SK-N-SH (cell line): ENCODE data around the gene RND3. TPM values are rescaled to one million over a fixed set of nuclear protein-coding genes. Genes with fewer than 3 reads are reported as not detected.

Experiments used
- CTCF ChIA-PET: fragments of 300-600, 350-600 bp; formaldehyde crosslinking; extraction: SDS; loops from one replicate; lab custom pipeline; 2021; lab: Yijun Ruan, JAX
- POLR2A ChIA-PET: fragments of 350-600 bp; sonication (Branson Sonifier 250); formaldehyde crosslinking; extraction: SDS; loops from one replicate; lab custom pipeline; 2020; ENCODE audit warnings: antibody characterized with exemption, inconsistent platforms; lab: Yijun Ruan, JAX
- DNase-seq: peaks from one replicate; pipeline ENCODE4 v3.0.0; 2012
- H2AFZ ChIP-seq: fragments of 200-600 bp; sonication (generic); 2 replicates; pipeline ENCODE4 v1.8.1; 2016; ENCODE audit warnings: antibody characterized with exemption, mild to moderate bottlenecking, low read depth
- H3F3A ChIP-seq: fragments of 200-600 bp; sonication (generic); replicated peaks from 2 replicates; pipeline ENCODE3; 2016; ENCODE audit warnings: antibody characterized with exemption, mild to moderate bottlenecking; ENCODE audit not compliant: insufficient read depth
- H3K27ac ChIP-seq, 2 experiments: fragments of 200-500 bp in 1 of 2; fragments of 200-600 bp in 1 of 2; sonication (Bioruptor generic) in 1 of 2; sonication (generic), shearing (Covaris generic) in 1 of 2; 2 replicates each; pipeline versions ENCODE4 v1.5.1 to v1.6.1; 2014 to 2016; ENCODE audit warnings: low read depth in 2 of 2, inconsistent platforms in 1 of 2, low read length in 1 of 2, mild to moderate bottlenecking in 1 of 2, mixed read lengths in 1 of 2
- H3K27me3 ChIP-seq: fragments of 200-600 bp; sonication (generic), shearing (Covaris generic); 2 replicates; pipeline ENCODE4 v1.6.1; 2016; ENCODE audit warnings: mixed run types; ENCODE audit not compliant: insufficient read depth
- H3K36me3 ChIP-seq, 2 experiments: fragments of 200-500 bp in 1 of 2; fragments of 200-600 bp in 1 of 2; sonication (Bioruptor generic) in 1 of 2; sonication (generic) in 1 of 2; replicated peaks in 1 of 2; 2 replicates each; pipeline versions ENCODE3 to v1.5.1; 2014 to 2016; ENCODE audit warnings: low read length in 1 of 2, mild to moderate bottlenecking in 1 of 2; ENCODE audit not compliant: insufficient read depth in 2 of 2, control insufficient read depth in 1 of 2
- H3K4me1 ChIP-seq, 2 experiments: fragments of 200-500 bp in 1 of 2; fragments of 200-600 bp in 1 of 2; sonication (Bioruptor generic) in 1 of 2; sonication (generic), shearing (Covaris generic) in 1 of 2; 2 replicates each; pipeline versions ENCODE4 v1.5.1 to v1.6.1; 2014 to 2016; ENCODE audit warnings: low read depth in 1 of 2, low read length in 1 of 2, mixed run types in 1 of 2; ENCODE audit not compliant: insufficient read depth in 2 of 2, control insufficient read depth in 1 of 2
- H3K4me2 ChIP-seq: fragments of 200-600 bp; sonication (generic), shearing (Covaris generic); 2 replicates; pipeline ENCODE4 v1.6.1; 2017; ENCODE audit warnings: mixed run types
- H3K4me3 ChIP-seq, 2 experiments: fragments of 200-500 bp in 1 of 2; fragments of 200-600 bp in 1 of 2; sonication (Bioruptor generic) in 1 of 2; sonication (generic), shearing (Covaris generic) in 1 of 2; 2 replicates each; pipeline versions ENCODE4 v1.5.1 to v1.8.1; 2014 to 2016; ENCODE audit warnings: low read depth in 2 of 2, inconsistent platforms in 1 of 2, low read length in 1 of 2, mild to moderate bottlenecking in 1 of 2, mixed read lengths in 1 of 2, moderate library complexity in 1 of 2
- H3K79me2 ChIP-seq: fragments of 200-600 bp; sonication (generic); 2 replicates; pipeline ENCODE4 v1.8.1; 2017; ENCODE audit warnings: mild to moderate bottlenecking; ENCODE audit not compliant: insufficient read depth
- H3K9ac ChIP-seq: fragments of 200-600 bp; sonication (generic); 2 replicates; pipeline ENCODE4 v1.6.1; 2017; ENCODE audit warnings: mixed run types
- H3K9me2 ChIP-seq: fragments of 200-600 bp; sonication (generic); 2 replicates; pipeline ENCODE4 v1.6.1; 2017; ENCODE audit warnings: mixed run types
- H3K9me3 ChIP-seq: fragments of 200-600 bp; sonication (generic); 2 replicates; pipeline ENCODE4 v1.6.1; 2017; ENCODE audit warnings: mixed run types, mild to moderate bottlenecking, moderate library complexity
- H4K20me1 ChIP-seq: fragments of 200-600 bp; sonication (generic); 2 replicates; pipeline ENCODE4 v1.6.1; 2017; ENCODE audit warnings: mild to moderate bottlenecking, mixed run types; ENCODE audit not compliant: insufficient read depth
- CHD2 ChIP-seq: fragments of 150-350 bp; IDR thresholded peaks from 2 replicates; pipeline ENCODE4 v1.6.1; 2018; ENCODE audit warnings: low read length; ENCODE audit not compliant: partially characterized antibody
- ELF1 ChIP-seq: IDR thresholded peaks from 2 replicates; pipeline ENCODE4 v1.4.0; 2012
- EP300 ChIP-seq, 2 experiments: IDR thresholded peaks; 2 replicates each; pipeline versions ENCODE4 v1.4.0 to v1.6.1; 2012; ENCODE audit warnings: borderline replicate concordance in 1 of 2, low read depth in 1 of 2, low read length in 1 of 2
- FOSL2 ChIP-seq: IDR thresholded peaks from 2 replicates; pipeline ENCODE4 v1.4.0; 2012; ENCODE audit warnings: low read depth, mild to moderate bottlenecking, moderate library complexity, borderline replicate concordance
- JUND ChIP-seq: IDR thresholded peaks from 2 replicates; pipeline ENCODE4 v1.4.0; 2012
- MEF2A ChIP-seq: IDR thresholded peaks from 2 replicates; pipeline ENCODE4 v1.4.0; 2012; ENCODE audit warnings: low read depth, borderline replicate concordance
- MXI1 ChIP-seq: IDR thresholded peaks from 2 replicates; pipeline ENCODE4 v1.6.1; 2012; ENCODE audit warnings: mild to moderate bottlenecking, low read depth, low read length, improper control_type of control experiment
- NFIC ChIP-seq: IDR thresholded peaks from 2 replicates; pipeline ENCODE4 v1.4.0; 2012; ENCODE audit warnings: borderline replicate concordance
- RAD21 ChIP-seq: IDR thresholded peaks from 2 replicates; pipeline ENCODE4 v1.6.1; 2012; ENCODE audit warnings: mild to moderate bottlenecking, low read length
- RFX5 ChIP-seq: IDR thresholded peaks from 2 replicates; pipeline ENCODE4 v1.6.1; 2012; ENCODE audit warnings: mild to moderate bottlenecking, improper control_type of control experiment, low read length
- RXRA ChIP-seq: IDR thresholded peaks from 2 replicates; pipeline ENCODE4 v1.4.0; 2012; ENCODE audit warnings: low read depth, mild to moderate bottlenecking, borderline replicate concordance
- TCF12 ChIP-seq: IDR thresholded peaks from 2 replicates; pipeline ENCODE4 v1.4.0; 2012
- TEAD4 ChIP-seq: IDR thresholded peaks from 2 replicates; pipeline ENCODE4 v1.4.0; 2012; ENCODE audit warnings: mild to moderate bottlenecking, borderline replicate concordance; ENCODE audit not compliant: insufficient read depth
- WGBS: methylation state at CpG from one replicate; pipeline ENCODE4 v1.1.6; 2017; ENCODE audit warnings: low lambda C conversion rate; 5-methylcytosine and 5-hydroxymethylcytosine counted together
- polyA plus RNA-seq, 3 experiments: library from polyadenylated mRNA; depleted of rRNA; stranded (reverse); fragments of >200 nt; gene quantifications; 2 replicates each; pipeline ENCODE4 v1.2.3, GENCODE V29; 2012
- TF ChIP-seq, protein P1 (sequence below): fragments of 150-350 bp; IDR thresholded peaks from 2 replicates; pipeline ENCODE4 v1.6.1; 2017; ENCODE audit warnings: antibody characterized with exemption, low read length, low read depth, borderline replicate concordance
- TF ChIP-seq, protein P2 (sequence below): IDR thresholded peaks from 2 replicates; pipeline ENCODE4 v1.4.0; 2012; ENCODE audit warnings: low read depth
- TF ChIP-seq, protein P3 (sequence below): IDR thresholded peaks from 2 replicates; pipeline ENCODE4 v1.6.1; 2012; ENCODE audit warnings: mild to moderate bottlenecking, low read depth, low read length, moderate library complexity
- TF ChIP-seq, protein P4 (sequence below): IDR thresholded peaks from 2 replicates; pipeline ENCODE4; 2012

RND3 gene
- polyA plus RNA-seq, 1 of the 3 experiments (the other 2 are of a cell fraction): 49.7 TPM

DNA sequence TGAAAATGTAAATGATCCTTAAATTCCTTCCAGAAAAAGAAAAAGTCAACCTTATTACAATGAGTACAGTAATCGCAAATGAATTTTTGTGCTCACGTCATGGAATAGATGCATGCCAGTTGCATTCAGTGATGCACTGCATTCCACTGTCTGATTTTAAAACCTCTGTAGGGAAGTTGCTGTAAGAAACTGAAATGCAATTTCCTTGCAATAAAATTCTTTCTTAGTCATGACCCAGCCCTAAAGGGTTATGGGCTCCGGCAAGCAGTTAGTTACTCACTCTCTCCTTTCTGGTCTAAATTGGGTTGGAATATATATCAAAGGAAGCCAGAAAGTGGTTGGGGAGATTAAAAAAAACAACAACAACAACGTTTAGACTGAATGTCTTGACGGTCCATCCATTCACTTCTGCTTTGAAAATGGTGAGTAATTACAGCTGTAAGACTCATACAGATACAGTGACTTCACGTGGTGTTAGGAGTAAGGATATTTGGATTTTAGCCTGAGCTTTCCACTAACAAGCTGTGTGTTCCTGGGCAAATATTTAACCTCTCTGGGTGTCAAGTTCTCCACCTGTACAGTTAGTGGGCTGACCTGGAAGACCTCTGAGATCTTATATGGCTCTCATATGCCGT is 8.6 kb upstream of the RND3 start:
- H3K36me3 ChIP-seq: no peaks in the 10 kb centered on the region
- H3F3A ChIP-seq: peaks cover 24% of the 10 kb centered on the region
- H2AFZ ChIP-seq: peak overlapping the region; percentile 57; the same call in 1 of the 2 replicates
- H3K79me2 ChIP-seq: no peaks in the 10 kb centered on the region
- H3K9me2 ChIP-seq: no peaks in the 10 kb centered on the region
- TF ChIP-seq EP300 (IDR thresholded peaks at IDR 0.05; ENCODE audit: borderline replicate concordance in 1 of 2, low read depth in 1 of 2, low read length in 1 of 2) (peak in 1 of 2 experiments; percentile 71; a peak in 1 of 4 replicates), FOSL2 (peak; percentile 54; the same call in 1 of the 2 replicates), RFX5 (no peak), RXRA (peak; percentile 46; the same call in 1 of the 2 replicates), MXI1 (no peak), CHD2 (no peak), NFIC (peak; percentile 22; the same call in 1 of the 2 replicates), ELF1 (no peak), RAD21 (no peak), TEAD4 (peak; percentile 71; the same call in 1 of the 2 replicates), JUND (peak; percentile 61), TCF12 (peak; percentile 63), MEF2A (0 out of 2 replicates have a peak, but pooled peaks have one; percentile 39)
- TF ChIP-seq, protein P1, sequence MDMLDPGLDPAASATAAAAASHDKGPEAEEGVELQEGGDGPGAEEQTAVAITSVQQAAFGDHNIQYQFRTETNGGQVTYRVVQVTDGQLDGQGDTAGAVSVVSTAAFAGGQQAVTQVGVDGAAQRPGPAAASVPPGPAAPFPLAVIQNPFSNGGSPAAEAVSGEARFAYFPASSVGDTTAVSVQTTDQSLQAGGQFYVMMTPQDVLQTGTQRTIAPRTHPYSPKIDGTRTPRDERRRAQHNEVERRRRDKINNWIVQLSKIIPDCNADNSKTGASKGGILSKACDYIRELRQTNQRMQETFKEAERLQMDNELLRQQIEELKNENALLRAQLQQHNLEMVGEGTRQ: no peak
- TF ChIP-seq, protein P2, sequence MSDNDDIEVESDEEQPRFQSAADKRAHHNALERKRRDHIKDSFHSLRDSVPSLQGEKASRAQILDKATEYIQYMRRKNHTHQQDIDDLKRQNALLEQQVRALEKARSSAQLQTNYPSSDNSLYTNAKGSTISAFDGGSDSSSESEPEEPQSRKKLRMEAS: no peak
- TF ChIP-seq, protein P3, sequence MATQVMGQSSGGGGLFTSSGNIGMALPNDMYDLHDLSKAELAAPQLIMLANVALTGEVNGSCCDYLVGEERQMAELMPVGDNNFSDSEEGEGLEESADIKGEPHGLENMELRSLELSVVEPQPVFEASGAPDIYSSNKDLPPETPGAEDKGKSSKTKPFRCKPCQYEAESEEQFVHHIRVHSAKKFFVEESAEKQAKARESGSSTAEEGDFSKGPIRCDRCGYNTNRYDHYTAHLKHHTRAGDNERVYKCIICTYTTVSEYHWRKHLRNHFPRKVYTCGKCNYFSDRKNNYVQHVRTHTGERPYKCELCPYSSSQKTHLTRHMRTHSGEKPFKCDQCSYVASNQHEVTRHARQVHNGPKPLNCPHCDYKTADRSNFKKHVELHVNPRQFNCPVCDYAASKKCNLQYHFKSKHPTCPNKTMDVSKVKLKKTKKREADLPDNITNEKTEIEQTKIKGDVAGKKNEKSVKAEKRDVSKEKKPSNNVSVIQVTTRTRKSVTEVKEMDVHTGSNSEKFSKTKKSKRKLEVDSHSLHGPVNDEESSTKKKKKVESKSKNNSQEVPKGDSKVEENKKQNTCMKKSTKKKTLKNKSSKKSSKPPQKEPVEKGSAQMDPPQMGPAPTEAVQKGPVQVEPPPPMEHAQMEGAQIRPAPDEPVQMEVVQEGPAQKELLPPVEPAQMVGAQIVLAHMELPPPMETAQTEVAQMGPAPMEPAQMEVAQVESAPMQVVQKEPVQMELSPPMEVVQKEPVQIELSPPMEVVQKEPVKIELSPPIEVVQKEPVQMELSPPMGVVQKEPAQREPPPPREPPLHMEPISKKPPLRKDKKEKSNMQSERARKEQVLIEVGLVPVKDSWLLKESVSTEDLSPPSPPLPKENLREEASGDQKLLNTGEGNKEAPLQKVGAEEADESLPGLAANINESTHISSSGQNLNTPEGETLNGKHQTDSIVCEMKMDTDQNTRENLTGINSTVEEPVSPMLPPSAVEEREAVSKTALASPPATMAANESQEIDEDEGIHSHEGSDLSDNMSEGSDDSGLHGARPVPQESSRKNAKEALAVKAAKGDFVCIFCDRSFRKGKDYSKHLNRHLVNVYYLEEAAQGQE: 0 out of 2 replicates have a peak, but pooled peaks have one; percentile 5
- TF ChIP-seq, protein P4, sequence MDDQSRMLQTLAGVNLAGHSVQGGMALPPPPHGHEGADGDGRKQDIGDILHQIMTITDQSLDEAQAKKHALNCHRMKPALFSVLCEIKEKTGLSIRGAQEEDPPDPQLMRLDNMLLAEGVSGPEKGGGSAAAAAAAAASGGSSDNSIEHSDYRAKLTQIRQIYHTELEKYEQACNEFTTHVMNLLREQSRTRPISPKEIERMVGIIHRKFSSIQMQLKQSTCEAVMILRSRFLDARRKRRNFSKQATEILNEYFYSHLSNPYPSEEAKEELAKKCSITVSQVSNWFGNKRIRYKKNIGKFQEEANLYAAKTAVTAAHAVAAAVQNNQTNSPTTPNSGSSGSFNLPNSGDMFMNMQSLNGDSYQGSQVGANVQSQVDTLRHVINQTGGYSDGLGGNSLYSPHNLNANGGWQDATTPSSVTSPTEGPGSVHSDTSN: peak; percentile 47; the same call in 1 of the 2 replicates
- H4K20me1 ChIP-seq: no peaks in the 10 kb centered on the region
- POLR2A ChIA-PET: no interaction called here
- CTCF ChIA-PET: interaction anchor here (0.7 kb wide), 1 partner anchor 743 kb away, joined by 3 read pairs; no protein-coding TSS in a partner anchor
- no peak for DNase-seq
- H3K27ac ChIP-seq: peak overlapping the region; percentile 45 to 87; a peak in 3 of 4 replicates
- WGBS: 29% methylated on average over 7 of the region's 7 CpGs
- 0 out of 4 replicates have a peak overlapping the region, but pooled peaks of 1 of the 2 experiments have one; percentile 2 for H3K4me3 ChIP-seq
- peak overlapping the region; percentile 46 for H3K4me2 ChIP-seq
- H3K9ac ChIP-seq: peak overlapping the region; percentile 59
- H3K9me3 ChIP-seq: no peaks in the 10 kb centered on the region
- H3K27me3 ChIP-seq: no peaks in the 10 kb centered on the region
- H3K4me1 ChIP-seq: peaks cover 0 to 15% of the 10 kb centered on the region in 2 experiments; a peak in 2 of 4 replicates
